DMS 273 (cell line): ENCODE results near the gene ME3.

Experiments
- DNase-seq: peaks from one replicate; lab custom pipeline; 2025; ENCODE audit not compliant: unreplicated experiment; lab: John Stamatoyannopoulos, UW

Gene ME3

DNA sequence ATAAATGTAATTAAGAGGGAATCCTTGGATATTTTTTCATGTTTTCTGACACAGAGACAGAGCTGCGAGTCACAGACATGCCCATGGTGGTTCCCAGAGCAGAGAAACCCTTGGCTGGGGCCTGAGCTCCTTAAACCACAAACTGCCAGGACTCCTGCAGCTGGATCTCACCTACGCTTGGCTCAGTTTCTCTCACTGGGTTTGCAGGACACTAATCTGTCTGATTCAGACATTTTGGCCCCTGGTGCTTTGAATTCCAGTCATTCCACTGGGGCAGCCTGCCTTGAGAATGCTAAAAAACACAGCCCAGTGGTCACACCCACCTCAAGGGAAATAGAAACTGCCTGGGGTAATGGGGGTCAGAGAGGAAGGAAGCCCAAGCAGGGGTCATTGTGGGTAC is 175.1 kb downstream of the ME3 start:
- DNase-seq = no peak

DNA sequence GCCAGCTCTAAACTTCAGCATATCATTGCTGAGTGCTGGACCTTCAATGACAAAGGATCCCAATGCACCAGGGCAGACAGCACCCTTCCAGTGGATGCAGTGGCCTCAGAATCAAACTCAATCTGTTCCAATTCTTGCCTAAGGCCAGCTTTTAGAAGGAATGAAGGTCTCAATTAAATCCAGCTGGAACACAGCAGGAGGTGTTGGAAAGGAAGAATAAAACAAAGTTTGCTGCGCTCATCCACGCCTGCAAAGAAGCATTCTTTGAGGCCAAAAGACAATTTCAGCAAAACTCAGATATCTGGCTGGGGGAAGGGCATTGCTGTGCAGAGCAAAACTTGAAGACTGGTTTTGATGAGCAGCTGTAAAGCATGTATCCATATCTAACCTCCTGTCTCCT is 177.1 kb downstream of the ME3 start:
- DNase-seq = no peak

DNA sequence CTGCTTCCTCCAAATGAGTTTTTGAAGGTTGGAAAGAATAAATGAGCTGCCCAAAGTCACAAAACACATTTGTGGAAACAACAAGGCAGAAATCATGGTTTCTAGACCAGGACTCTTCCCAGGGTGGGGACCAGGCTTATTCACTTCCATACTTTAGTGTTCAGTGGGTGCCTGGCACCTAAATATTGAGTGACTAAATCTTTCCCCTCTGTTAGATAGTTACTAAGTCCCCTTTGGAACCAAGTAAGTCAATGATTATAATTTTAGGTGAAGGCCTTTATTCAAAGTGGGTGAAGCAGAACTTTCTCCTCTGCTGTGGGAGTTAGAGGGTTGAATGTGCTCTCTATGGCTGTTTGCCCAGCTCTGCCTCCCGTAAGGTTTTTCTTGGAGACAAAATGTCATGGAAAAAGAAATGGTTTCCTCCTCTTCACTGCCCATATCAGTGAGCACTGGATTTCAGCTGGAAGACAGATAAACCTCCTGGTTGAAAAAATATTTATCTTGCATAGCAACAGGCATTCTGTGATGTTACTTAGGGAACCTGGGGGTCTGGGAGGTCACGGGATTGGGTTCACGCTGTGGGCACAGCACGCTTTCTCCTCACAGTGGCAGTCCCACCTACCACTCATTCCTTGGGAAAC is 179.9 kb downstream of the ME3 start:
- DNase-seq = no peak

DNA sequence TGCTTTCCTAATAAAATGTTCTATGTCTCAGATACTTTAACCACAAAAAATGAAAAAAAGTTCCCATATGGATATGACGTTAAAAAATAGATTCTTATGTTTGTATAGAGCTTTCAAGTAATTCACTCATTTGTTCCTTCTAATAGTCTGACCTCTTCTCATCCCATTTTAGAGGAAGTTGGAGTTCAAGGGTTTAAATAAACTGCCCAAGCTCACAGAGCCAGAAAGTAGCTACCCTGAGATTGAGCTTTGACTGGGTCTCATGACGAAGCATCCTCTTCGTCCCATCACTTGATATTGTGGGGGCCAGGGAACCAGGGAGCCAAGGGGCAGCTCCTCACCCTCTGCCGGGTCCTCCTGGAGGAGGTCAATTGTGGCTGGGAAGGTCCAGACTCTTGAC is 181.4 kb downstream of the ME3 start:
- no peak for DNase-seq

DNA sequence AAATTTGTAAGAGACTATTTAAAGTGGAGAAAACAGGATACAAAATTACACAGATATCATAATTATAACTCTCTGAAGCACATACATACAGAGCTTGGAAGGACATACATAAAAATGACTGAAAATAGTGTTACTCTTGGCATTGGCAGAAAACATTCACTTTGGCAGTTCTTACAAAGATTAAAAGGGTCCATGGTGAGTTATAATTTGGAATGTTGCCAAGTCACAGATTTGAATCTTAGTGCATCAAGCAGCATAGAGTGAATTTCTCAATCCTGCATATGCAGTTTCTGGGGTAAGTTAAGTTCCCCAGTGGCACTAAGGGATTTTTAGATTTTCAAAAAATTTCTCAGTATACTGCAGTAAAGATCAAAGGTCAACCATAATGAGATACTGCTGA is 181.8 kb downstream of the ME3 start:
- no peak for DNase-seq

DNA sequence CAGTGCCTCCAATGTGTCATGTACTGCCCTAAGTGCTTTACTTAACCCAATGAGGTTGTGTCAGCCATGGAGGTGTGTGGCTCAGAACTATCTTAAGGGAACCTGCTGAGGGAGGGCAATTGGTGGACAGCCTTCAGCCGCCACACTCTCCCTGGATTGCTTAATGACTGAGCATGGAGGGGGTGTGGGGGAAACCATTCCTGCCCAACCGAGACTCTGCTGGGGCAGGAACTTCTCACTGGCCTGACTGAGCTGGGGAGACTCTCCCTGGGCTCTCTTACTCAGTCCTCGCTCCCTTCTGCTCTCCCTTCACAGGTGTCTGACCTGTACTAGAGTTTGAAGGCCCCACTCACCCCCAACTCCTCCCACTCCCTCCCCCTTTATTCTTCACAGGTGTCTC is 183.0 kb downstream of the ME3 start:
- DNase-seq = no peak

DNA sequence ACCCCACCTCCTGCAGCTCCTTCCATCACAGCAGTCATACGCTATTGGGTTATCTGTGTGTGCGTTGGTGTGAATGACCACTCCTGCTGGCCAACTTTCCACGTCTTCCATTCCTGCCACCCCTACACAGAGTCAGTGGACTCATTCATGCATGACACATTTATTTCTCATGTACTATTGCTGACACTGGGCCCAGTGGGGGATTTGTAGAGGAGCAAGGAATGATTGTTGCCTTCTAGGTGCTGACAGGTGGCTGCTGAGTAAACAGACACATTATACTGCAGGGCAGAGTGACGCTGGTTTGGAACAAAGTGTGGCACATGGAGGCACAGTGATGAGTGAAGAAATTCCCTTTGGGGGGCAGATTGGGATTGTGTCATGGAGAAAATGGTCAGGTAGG is 183.9 kb downstream of the ME3 start:
- peak; percentile 15 for DNase-seq

DNA sequence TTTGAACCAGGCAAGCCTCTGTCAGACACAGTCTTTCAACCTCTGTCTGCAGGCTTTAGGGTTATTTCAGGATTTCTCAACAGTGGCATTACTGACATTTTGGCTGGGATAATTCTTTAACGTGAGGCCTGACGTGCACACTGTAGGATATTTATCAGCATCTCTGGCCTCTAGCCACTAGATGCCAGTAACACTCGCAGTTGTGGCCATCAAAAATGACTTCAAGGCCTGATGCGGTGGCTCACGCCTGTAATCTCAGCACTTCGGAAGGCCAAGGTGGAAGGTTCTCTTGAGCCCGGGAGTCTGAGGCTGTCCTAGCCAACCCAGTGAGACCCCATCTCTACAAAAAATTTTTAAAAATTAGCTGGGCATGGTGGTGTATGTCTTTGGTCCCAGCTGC is 184.7 kb downstream of the ME3 start:
- no peak for DNase-seq

DNA sequence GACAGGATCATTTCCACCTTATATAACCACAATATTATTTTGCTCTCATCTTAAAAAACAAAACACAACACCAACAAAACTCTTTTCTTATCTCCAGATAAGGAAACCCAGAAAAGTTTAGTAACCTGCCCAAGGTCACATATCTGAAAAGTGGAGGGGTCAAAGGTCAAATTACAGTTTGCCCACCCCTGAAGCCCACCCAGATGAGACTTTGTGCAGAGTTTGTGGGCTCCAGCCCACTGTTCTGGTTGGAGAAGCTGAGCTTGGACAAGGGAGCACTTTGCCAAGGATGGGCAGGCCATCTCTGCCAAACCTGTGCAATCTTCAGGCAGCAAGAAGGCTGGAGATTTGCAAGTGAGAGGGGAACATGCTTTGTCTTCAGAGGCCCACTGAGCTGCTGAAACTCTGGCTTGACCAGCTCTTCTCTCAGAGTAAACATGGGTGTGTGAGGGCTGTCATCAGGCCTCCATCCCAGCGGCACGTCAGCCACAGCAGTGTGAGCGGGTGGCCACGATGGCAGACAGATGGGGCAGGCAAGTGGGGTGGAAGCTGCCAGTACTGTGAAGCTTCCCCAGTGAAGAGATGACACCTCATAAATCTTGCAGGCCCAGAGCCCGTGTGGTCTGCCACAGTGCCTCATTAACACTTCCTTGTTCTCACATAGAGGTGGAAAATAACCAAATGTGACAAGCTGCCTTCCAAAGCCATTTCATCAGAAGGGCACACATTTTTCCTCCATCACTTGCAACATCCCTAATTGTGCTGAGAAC is 186.0 kb downstream of the ME3 start:
- peak; percentile 47 for DNase-seq

DNA sequence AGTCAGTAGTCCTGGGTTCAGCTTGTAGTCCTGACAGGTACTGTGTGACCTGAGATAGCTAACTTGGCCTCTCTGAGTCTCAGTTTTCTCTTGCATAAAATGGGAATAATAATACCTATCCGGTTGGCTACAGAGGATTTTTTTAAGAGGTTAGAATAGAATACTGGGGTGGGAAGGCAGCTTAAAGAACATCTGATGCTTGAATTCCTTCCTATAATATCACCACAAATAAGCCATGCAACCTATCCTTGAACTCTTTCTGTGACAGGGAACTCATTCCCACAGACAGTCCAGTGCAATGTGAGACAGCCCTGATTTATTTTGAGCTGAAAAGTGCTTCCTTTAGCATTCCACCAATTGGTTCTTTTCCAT is 187.6 kb downstream of the ME3 start:
- DNase-seq = no peak

DNA sequence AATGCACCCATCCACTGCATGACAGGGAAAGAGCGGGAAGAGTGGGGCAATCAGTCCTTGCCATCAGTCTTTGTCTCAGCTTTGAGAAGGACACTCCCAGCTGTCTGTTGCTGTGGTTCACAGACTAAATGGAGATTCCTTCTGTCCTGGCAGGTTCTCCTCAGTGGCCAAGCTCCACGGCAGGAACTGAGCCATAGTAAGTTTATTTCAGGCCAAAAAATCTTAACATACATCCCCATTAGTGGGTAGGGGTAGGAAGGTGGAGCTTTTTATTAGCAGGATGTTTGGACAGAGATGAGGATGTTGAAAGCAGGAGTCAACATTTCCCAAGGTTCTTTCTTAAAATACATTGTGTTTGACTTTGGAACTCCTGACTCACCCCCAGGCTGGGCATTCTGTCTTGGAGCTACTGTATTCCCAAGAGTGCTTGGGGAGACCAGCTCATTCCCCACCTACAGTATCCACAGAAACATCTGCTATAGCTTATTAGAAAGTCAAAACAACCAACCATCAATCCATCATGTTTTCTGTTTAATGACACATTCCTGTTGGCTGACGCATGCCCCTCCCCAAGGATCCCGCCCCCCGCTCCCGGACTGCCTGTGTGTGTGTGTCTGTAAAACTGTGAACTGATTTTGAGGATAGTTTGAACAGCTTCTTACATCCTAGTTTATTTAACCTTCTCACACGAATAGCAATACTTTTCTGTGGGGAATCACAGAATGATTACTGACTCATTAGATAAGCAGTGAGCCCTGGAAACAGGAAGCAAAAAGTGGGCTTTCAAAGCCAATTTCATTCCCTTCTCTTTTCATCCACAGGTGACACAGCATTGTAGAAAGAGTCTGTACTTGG is 188.2 kb downstream of the ME3 start:
- DNase-seq = peak; percentile 79

DNA sequence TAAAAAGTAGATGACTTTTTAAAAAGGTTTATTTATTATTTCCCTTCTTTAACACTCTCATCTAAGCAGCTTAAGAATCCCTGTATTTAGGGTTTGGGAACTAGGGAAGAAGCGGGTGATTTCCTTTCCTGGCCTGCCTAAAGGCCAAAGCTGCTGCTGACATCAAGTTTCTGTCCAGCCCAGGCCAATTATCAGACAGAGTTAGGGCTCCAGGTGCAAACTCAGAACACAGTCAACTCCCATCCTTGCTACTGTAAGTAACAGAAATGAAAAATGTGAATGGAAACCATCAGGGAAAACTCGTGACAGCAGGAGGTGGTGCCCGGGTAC is 188.8 kb downstream of the ME3 start:
- no peak for DNase-seq

DNA sequence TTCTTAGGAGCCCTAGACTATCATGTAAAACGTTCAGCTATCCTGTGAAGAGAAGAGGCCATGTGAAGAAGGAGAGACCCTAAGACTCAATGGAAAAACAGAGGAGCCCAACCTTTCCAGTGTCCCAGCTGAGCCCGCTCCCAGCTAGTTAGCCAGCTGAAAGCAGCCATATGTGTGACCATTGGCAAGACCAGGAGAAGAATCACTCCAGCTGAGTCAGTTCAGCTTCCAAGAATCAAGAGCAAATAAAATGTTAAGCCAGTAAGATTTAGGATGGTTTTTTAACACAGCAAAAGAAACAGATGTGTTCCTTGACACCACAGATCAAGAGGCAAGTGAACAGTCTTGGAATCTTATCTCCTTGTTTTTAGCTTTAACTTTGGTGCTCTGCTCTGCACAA is 189.7 kb downstream of the ME3 start:
- no peak for DNase-seq

DNA sequence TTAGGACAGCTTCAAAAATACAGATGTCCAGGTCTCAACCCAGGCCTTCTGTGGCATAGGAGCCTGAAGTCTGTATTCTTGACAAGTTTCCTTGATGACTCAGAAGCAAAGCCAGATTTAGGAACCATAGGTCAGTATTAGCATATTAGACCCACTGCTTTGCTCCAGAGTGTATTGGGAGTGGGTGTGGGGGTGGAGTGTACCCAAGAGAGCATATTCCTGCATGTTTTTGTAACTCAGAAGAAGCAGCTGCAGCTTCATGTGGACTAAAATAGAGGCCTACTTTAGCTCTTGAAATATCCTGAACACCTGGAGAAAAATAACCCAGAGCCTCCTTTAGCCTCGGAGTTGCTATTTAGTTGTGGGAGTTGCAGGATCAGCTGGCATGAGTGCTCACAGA is 191.0 kb downstream of the ME3 start:
- no peak for DNase-seq

DNA sequence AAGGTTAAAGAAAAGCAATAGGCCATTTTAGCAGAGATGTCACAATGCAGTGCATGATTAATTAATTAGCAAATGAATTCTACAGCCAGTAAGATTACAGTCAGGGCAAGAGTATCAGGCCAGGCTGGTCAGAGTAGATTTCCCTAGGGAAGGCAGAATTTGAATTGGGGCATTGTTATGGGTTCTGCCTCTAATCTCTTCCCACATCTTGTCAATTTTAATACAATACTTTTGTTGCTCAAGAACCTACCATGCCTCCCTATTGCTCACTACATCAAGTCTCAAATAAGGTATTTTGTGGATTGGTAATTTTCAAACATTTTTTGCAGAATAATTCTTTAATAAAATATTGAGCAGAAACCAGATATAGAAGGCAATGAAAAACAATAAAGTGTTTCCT is 194.1 kb downstream of the ME3 start:
- DNase-seq = no peak

DNA sequence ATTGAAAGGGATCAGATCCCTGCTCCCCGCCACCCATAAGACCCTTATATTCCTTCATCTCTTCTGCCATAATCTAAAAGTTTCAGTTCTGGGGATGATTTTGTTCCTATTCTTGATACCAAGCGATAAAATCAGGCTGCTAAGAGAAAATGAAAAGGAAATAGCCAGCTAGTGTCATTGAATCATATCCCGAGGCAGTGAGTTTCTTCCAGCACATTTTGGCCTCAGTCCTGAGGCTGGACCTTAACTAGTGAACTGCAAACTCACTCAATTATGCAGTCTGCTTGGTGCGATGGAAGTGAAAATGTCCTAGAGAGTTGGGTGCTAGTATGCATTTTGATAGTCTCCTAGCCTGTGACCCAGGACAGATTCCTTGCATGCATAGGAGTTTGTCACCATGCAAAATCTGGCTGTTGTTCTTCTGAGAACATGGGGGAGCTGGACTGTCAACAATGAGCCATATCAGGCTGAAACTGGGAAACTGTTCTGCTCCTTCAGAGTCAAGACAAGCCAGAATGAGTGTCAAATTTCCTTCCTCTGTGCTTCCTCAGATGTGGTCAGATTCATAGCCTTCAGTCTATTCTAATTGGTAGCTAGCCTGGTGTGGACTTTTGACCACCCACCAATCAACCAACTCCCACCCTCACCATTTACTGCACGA is 194.8 kb downstream of the ME3 start:
- no peak for DNase-seq

DNA sequence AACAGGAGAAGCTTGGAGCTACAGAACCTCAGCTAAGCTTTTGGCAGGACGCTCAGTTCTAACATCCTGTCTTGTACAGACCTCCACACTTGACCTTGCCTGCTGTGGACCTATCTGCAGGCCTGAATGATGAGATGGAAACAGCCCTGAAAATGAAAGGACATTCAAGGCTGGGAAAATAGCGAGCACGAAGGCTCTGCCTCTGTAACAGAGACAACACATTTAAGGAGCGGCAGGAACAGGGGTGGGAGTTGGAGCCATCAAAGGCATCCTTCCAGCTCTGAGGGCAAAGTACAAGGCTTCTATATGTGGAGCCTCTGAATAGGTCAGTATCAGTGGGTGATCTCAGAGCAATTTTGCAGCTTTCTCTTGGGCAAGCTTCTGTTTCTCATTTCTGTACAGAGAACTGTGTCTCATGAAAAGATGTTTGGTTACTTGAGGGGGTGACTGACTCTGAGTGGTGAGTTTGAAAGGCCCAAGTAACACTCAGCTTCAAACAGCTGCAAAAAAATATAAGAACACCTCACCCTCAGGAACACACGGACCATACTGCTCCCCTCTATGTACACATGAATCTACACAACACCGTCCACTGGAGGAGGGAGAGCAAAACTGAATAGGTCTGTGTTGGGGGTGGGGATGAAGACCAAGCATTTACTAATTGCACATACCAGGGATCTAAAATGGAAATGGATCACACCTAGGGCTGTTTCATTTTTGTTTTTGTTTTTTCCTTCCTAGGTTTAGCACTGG is 196.1 kb downstream of the ME3 start:
- DNase-seq = no peak

DNA sequence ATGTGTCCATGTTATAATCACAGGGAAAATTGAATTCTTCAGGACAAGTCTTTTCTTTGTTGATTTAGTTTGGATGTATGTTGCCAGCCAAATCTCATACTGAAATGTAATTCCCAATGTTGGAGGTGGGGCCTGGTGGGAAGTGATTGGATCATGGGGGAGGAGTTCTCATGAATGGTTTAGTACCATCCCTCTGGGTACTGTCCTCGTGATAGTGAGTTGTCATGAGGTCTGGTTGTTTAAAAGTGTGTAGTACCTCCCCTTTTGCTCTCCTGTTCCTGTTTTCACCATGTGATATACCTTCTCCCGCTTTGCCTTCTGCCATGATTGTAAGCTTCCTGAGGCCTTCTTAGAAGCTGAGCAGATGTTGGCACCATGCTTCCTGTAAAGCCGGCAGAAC is 197.4 kb downstream of the ME3 start:
- DNase-seq = no peak

DNA sequence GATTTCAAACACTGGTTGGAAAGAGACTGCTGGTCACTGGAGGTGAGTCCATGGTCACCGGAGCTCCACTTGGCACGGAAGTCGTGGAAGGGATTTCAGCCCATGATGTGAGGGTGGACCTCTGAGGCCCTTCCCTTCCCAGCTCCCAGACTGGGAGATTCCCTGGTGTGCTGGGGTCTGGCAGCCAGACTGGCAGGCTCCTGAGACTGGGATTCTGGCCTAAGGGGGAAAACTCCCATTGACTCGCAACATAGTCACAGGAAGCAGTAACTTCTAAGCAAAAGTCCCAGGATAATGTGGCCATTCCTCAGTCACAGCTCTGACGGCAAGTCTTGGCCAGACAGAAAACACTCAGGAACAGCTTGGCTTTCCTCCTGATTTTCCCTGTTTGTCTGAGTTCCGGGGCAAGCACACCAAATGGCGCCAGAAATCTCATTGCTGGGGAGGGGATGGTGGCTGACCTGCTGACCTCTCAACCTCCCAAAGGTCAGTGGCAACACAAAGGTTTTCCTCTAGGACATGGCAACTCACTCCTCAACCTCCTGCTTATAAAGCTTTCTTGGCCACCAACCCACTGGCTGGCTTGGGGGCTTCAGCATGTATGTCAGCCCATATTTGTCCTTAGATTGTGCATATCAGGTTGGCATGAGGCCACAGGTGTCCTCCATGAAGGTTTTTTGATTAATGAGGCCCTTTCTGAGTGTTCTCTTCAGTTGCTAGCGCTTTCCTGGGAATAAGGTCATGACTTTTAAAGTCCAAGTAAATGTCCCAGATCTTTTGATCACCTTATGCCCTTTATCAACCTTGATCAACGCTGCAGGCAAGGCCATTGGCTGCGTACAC is 198.2 kb downstream of the ME3 start:
- DNase-seq = no peak
